H1 (cell line): Measurements from ENCODE around the gene BRIX1. TPM values are rescaled to one million over a fixed set of nuclear protein-coding genes. Genes with fewer than 3 reads are reported as not detected.

Experiments
- CTCF ChIA-PET: fragments of 300-600 bp; sonication (Branson Sonifier 250); formaldehyde crosslinking; loops from one replicate; lab custom pipeline; 2021; ENCODE audit not compliant: partially characterized antibody; lab: Charles Lee
- POLR2A ChIA-PET: fragments of 300-600 bp; sonication (Branson Sonifier 250); formaldehyde crosslinking; loops from one replicate; lab custom pipeline; 2021; ENCODE audit warnings: inconsistent platforms; ENCODE audit not compliant: partially characterized antibody; lab: Charles Lee
- DNase-seq, 2 experiments: peaks; one replicate each; pipeline versions ENCODE4 v3.0.0 to v3.0.0-alpha.2; 2010 to 2022; ENCODE audit warnings: low spot score in 2 of 2, low read depth in 1 of 2, mixed read lengths in 1 of 2
- FAIRE-seq: peaks from 2 replicates; lab custom pipeline; 2011; peaks lifted over from hg19 to GRCh38; lab: Jason Lieb, UNC
- H2AFZ ChIP-seq: 2 replicates; pipeline ENCODE4 v1.8.1; 2012; ENCODE audit warnings: low read length, inconsistent platforms
- H2AK5ac ChIP-seq: 2 replicates; pipeline ENCODE4 v1.6.1; 2013; ENCODE audit warnings: low read depth, low read length
- H2BK120ac ChIP-seq: replicated peaks from 2 replicates; pipeline ENCODE3; 2013; ENCODE audit warnings: low read depth, low read length, inconsistent platforms
- H2BK12ac ChIP-seq: 2 replicates; pipeline ENCODE4 v1.6.1; 2013; ENCODE audit warnings: low read depth, low read length
- H2BK15ac ChIP-seq: 2 replicates; pipeline ENCODE4 v1.6.1; 2013; ENCODE audit warnings: low read length
- H2BK20ac ChIP-seq: 2 replicates; pipeline ENCODE4 v1.6.1; 2013; ENCODE audit warnings: low read length
- H2BK5ac ChIP-seq: 2 replicates; pipeline ENCODE4 v1.6.1; 2013; ENCODE audit warnings: low read depth, low read length
- H3K14ac ChIP-seq: 2 replicates; pipeline ENCODE4 v1.6.1; 2013; ENCODE audit warnings: inconsistent platforms; ENCODE audit not compliant: insufficient read length
- H3K18ac ChIP-seq: 2 replicates; pipeline ENCODE4 v1.6.1; 2013; ENCODE audit warnings: low read length; ENCODE audit errors: extremely low read depth
- H3K23ac ChIP-seq: 2 replicates; pipeline ENCODE4 v1.6.1; 2013; ENCODE audit warnings: inconsistent platforms; ENCODE audit not compliant: insufficient read length
- H3K23me2 ChIP-seq: 2 replicates; pipeline ENCODE4 v1.6.1; 2013; ENCODE audit warnings: low read depth, low read length
- H3K27ac ChIP-seq: 2 replicates; pipeline ENCODE4 v1.6.1; 2011; ENCODE audit warnings: low read depth, low read length, inconsistent platforms
- H3K27me3 ChIP-seq, 4 experiments: replicated peaks in 1 of 4; 1 replicate in 1 of 4; 2 replicates in 3 of 4; pipeline versions ENCODE4 v1.6.1 to v1.8.1; 2011 to 2013; ENCODE audit warnings: low read length in 3 of 4, mild to moderate bottlenecking in 3 of 4, inconsistent platforms in 2 of 4, mixed read lengths in 2 of 4, moderate library complexity in 1 of 4; ENCODE audit not compliant: control insufficient read depth in 3 of 4, insufficient read depth in 3 of 4; ENCODE audit errors: extremely low read depth in 1 of 4
- H3K36me3 ChIP-seq, 4 experiments: 2 replicates each; pipeline versions ENCODE4 v1.6.1 to v1.8.1; 2011 to 2013; ENCODE audit warnings: mild to moderate bottlenecking in 4 of 4, low read length in 3 of 4, moderate library complexity in 2 of 4, control low read depth in 1 of 4, inconsistent platforms in 1 of 4; ENCODE audit not compliant: insufficient read depth in 4 of 4, control insufficient read depth in 2 of 4
- H3K4ac ChIP-seq: replicated peaks from 2 replicates; pipeline ENCODE3; 2013; ENCODE audit warnings: low read length, low read depth, mixed read lengths, inconsistent platforms; ENCODE audit not compliant: insufficient read length
- H3K4me1 ChIP-seq, 4 experiments: replicated peaks in 1 of 4; 1 replicate in 1 of 4; 2 replicates in 3 of 4; pipeline versions ENCODE4 v1.6.1 to v1.8.1; 2011 to 2013; ENCODE audit warnings: low read length in 3 of 4, inconsistent platforms in 2 of 4, mixed read lengths in 1 of 4; ENCODE audit not compliant: insufficient read depth in 4 of 4, control insufficient read depth in 3 of 4
- H3K4me2 ChIP-seq, 2 experiments: 2 replicates each; pipeline versions ENCODE4 v1.6.1 to v1.8.1; 2011 to 2013; ENCODE audit warnings: low read depth in 2 of 2, low read length in 2 of 2, control low read depth in 1 of 2, inconsistent platforms in 1 of 2, mild to moderate bottlenecking in 1 of 2; ENCODE audit not compliant: insufficient read depth in 1 of 2
- H3K4me3 ChIP-seq, 4 experiments: fragments of 200-600, 300-600 bp in 1 of 4; sonication (generic), shearing (Covaris generic), sonication (Bioruptor Twin) in 1 of 4; 2 replicates each; pipeline versions ENCODE4 v1.5.1 to v1.8.1; 2011 to 2016; ENCODE audit warnings: low read length in 4 of 4, low read depth in 3 of 4, control low read depth in 2 of 4, inconsistent platforms in 2 of 4, mild to moderate bottlenecking in 2 of 4, mixed read lengths in 1 of 4, moderate library complexity in 1 of 4; ENCODE audit not compliant: insufficient read depth in 2 of 4; ENCODE audit errors: extremely low read depth in 1 of 4
- H3K56ac ChIP-seq: replicated peaks from 2 replicates; pipeline ENCODE3; 2013; ENCODE audit warnings: low read depth, mild to moderate bottlenecking, mixed read lengths, low read length, inconsistent platforms; ENCODE audit not compliant: insufficient read length
- H3K79me1 ChIP-seq: 2 replicates; pipeline ENCODE4 v1.6.1; 2013; ENCODE audit warnings: low read depth, low read length, control low read depth
- H3K79me2 ChIP-seq, 2 experiments: 2 replicates each; pipeline versions ENCODE4 v1.6.1 to v1.8.1; 2012 to 2013; ENCODE audit warnings: low read length in 2 of 2, mild to moderate bottlenecking in 2 of 2, inconsistent platforms in 1 of 2; ENCODE audit not compliant: insufficient read depth in 2 of 2, control insufficient read depth in 1 of 2
- H3K9ac ChIP-seq, 4 experiments: replicated peaks in 1 of 4; 1 replicate in 1 of 4; 2 replicates in 3 of 4; pipeline versions ENCODE4 v1.6.1 to v1.8.1; 2011 to 2013; ENCODE audit warnings: low read depth in 3 of 4, low read length in 3 of 4, control low read depth in 2 of 4, mild to moderate bottlenecking in 2 of 4, moderate library complexity in 2 of 4, inconsistent platforms in 1 of 4; ENCODE audit errors: extremely low read depth in 1 of 4
- H3K9me3 ChIP-seq, 2 experiments: 2 replicates each; pipeline versions ENCODE4 v1.6.1 to v1.8.1; 2012 to 2013; ENCODE audit warnings: mild to moderate bottlenecking in 2 of 2, moderate library complexity in 2 of 2, control low read depth in 1 of 2, inconsistent platforms in 1 of 2, low read depth in 1 of 2, low read length in 1 of 2, mixed read lengths in 1 of 2; ENCODE audit not compliant: insufficient read depth in 2 of 2
- H4K20me1 ChIP-seq, 2 experiments: replicated peaks in 1 of 2; 2 replicates each; pipeline versions ENCODE3 to v1.8.1; 2011 to 2013; ENCODE audit warnings: inconsistent platforms in 2 of 2, low read length in 2 of 2, mild to moderate bottlenecking in 1 of 2; ENCODE audit not compliant: insufficient read depth in 2 of 2, control insufficient read depth in 1 of 2
- H4K5ac ChIP-seq: 2 replicates; pipeline ENCODE4 v1.6.1; 2013; ENCODE audit warnings: low read length, low read depth, mixed read lengths, inconsistent platforms; ENCODE audit not compliant: insufficient read length
- H4K8ac ChIP-seq: 2 replicates; pipeline ENCODE4 v1.8.0; 2013; ENCODE audit warnings: mild to moderate bottlenecking, moderate library complexity, low read length, inconsistent platforms; ENCODE audit not compliant: insufficient read depth; ENCODE audit errors: extremely low read depth
- H4K91ac ChIP-seq: replicated peaks from 2 replicates; pipeline ENCODE3; 2013; ENCODE audit warnings: low read length, mixed read lengths, inconsistent platforms; ENCODE audit not compliant: insufficient read length
- BACH1 ChIP-seq: IDR thresholded peaks from 2 replicates; pipeline ENCODE4 v1.6.1; 2012; ENCODE audit warnings: low read length, improper control_type of control experiment
- BRCA1 ChIP-seq: IDR thresholded peaks from 2 replicates; pipeline ENCODE4 v1.6.1; 2012; ENCODE audit warnings: low read depth, low read length, improper control_type of control experiment
- FOSL1 ChIP-seq: IDR thresholded peaks from 2 replicates; pipeline ENCODE4 v1.6.1; 2011; ENCODE audit warnings: mild to moderate bottlenecking, low read depth, low read length, moderate library complexity; ENCODE audit not compliant: insufficient read depth
- MAFK ChIP-seq: IDR thresholded peaks from 2 replicates; pipeline ENCODE4 v1.6.1; 2012; ENCODE audit warnings: low read depth, mild to moderate bottlenecking, improper control_type of control experiment, low read length
- WGBS, 2 experiments: shearing (Covaris generic) in 1 of 2; methylation state at CpG; one replicate each; pipeline versions ENCODE4 v1.1.6 to v1.1.7; 2013 to 2015; ENCODE audit warnings: low lambda C conversion rate in 2 of 2, mixed read lengths in 2 of 2, inconsistent platforms in 1 of 2, low coverage in 1 of 2, missing lambda C conversion rate in 1 of 2; ENCODE audit not compliant: insufficient replicate concordance in 2 of 2, insufficient coverage in 1 of 2, insufficient read length in 1 of 2; ENCODE audit errors: extremely low coverage in 1 of 2, missing lambda C conversion rate in 1 of 2; 5-methylcytosine and 5-hydroxymethylcytosine counted together
- polyA plus RNA-seq, 7 experiments: library from polyadenylated mRNA; depleted of rRNA in 3 of 7; stranded (reverse) in 5 of 7; unstranded in 2 of 7; fragments of >200 nt in 5 of 7; fragments of 200-250 nt in 2 of 7; gene quantifications; 1 replicate in 5 of 7; 2 replicates in 1 of 7; 4 replicates in 1 of 7; pipeline versions ENCODE4 v1.2.1 to v1.2.3, GENCODE V29; 2011 to 2013; ENCODE audit warnings: missing spikeins in 2 of 7, mixed read lengths in 2 of 7
- total RNA-seq: library from RNA; stranded (reverse); fragmentation: NEBNext Ultra II Directional; extraction: Animal tissue kit (Norgen Biotek cat#: 25700); gene quantifications from 2 replicates; pipeline ENCODE4 v1.2.1, GENCODE V29; 2021

BRIX1 gene
- total and polyA plus RNA-seq, 2 of the 8 experiments (the other 6 are each of a cell fraction or from before 2014, with no cell fraction given): 26.9 to 71.7 TPM

GRCh38 chr5:34866989-34867471 is 48.5 kb upstream of the BRIX1 start:
- Histone ChIP-seq H3K23me2 (no peaks in the 10 kb centered on the region), H3K27ac (no peak overlapping the region), H3K4me3 (no peak overlapping the region), H2BK120ac (peak overlapping the region; percentile 77), H2AFZ (peak overlapping the region; percentile 17; the same call in 1 of the 2 replicates), H2BK20ac (peak overlapping the region; percentile 76; the same call in 1 of the 2 replicates), H2BK15ac (no peak overlapping the region), H3K79me1 (no peaks in the 10 kb centered on the region), H4K8ac (no peak overlapping the region), H3K4ac (peak overlapping the region; percentile 10), H3K27me3 (no peaks in the 10 kb centered on the region), H4K20me1 (no peaks in the 10 kb centered on the region), H3K9ac (no peak overlapping the region), H2BK12ac (0 out of 2 replicates have a peak overlapping the region, but pooled peaks have one; percentile 5), H3K36me3 (peaks cover 0 to 2% (median 0%) of the 10 kb centered on the region in 4 experiments; a peak in 1 of 8 replicates), H3K56ac (no peak overlapping the region), H3K14ac (no peak overlapping the region), H4K5ac (peak overlapping the region; percentile 7), H3K4me1 (peaks cover 5 to 15% (median 8%) of the 10 kb centered on the region in 4 experiments), H3K18ac (peak overlapping the region; percentile 71), H3K9me3 (no peaks in the 10 kb centered on the region), H2BK5ac (peak overlapping the region; percentile 27; the same call in 1 of the 2 replicates), H2AK5ac (no peak overlapping the region), H3K4me2 (no peak overlapping the region; a peak in 1 of 4 replicates), H4K91ac (peak overlapping the region; percentile 28), H3K23ac (peak overlapping the region; percentile 71), H3K79me2 (no peaks in the 10 kb centered on the region)
- CTCF ChIA-PET: interaction anchor here (0.7 kb wide), 1 partner anchor 343 kb away, joined by 3 read pairs; no protein-coding TSS in a partner anchor
- WGBS, 2 experiments: 87% methylated on average over 3 of the region's 3 CpGs; no CpG with 5 or more reads in 1 of the 2 experiments
- DNase-seq (no peak), FAIRE-seq (peak; percentile 39)
- POLR2A ChIA-PET: interaction anchor here (1.3 to 1.5 kb wide), 2 partner anchors 28 to 29 kb away, joined by 3 read pairs; partner anchors contain the start of gene TTC23L
- TF ChIP-seq FOSL1: no peak
- TF ChIP-seq MAFK: peak; percentile 73
- TF ChIP-seq BRCA1: no peak
- TF ChIP-seq BACH1: peak; percentile 96
